Lower leg skin (tissue), 3 donors: ENCODE data around the gene LINS1.

ENCODE experiments used
- POLR2A ChIP-seq, 2 donors: fragments of 450-650 bp; IDR thresholded peaks; one replicate each; pipeline ENCODE4 v1.6.1; 2016 to 2017; ENCODE audit warnings: antibody characterized with exemption in 2 of 2, mild to moderate bottlenecking in 1 of 2, moderate library complexity in 1 of 2
- TF ChIP-seq, protein P1 (sequence below), 3 donors: fragments of 450-650 bp; IDR thresholded peaks; one replicate each; pipeline ENCODE4 v1.5.1; 2016; ENCODE audit warnings: antibody characterized with exemption in 3 of 3, mild to moderate bottlenecking in 3 of 3, moderate library complexity in 2 of 3

DNA sequence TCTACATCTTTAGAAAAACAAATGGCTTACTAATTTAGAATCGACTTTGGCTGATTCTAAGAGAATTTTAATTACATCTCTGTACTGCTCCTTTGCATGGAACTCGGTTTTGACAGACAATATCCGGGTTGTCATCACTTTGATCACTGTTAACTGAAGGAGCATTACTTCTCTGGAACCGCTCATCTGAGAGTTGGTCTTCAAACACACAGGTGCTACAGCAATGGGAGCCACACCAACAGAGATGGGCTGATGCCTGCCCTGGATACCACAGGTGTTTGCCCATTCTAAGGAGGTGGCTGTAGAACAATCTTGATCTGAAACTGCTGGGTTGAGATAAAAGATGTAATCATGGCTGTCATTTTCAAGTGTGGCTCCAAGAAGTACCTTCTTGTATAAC, 21.6 kb downstream of the LINS1 start:
- TF ChIP-seq POLR2A (IDR thresholded peaks at IDR 0.05), result no peak
- TF ChIP-seq, protein P1, sequence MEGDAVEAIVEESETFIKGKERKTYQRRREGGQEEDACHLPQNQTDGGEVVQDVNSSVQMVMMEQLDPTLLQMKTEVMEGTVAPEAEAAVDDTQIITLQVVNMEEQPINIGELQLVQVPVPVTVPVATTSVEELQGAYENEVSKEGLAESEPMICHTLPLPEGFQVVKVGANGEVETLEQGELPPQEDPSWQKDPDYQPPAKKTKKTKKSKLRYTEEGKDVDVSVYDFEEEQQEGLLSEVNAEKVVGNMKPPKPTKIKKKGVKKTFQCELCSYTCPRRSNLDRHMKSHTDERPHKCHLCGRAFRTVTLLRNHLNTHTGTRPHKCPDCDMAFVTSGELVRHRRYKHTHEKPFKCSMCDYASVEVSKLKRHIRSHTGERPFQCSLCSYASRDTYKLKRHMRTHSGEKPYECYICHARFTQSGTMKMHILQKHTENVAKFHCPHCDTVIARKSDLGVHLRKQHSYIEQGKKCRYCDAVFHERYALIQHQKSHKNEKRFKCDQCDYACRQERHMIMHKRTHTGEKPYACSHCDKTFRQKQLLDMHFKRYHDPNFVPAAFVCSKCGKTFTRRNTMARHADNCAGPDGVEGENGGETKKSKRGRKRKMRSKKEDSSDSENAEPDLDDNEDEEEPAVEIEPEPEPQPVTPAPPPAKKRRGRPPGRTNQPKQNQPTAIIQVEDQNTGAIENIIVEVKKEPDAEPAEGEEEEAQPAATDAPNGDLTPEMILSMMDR (IDR thresholded peaks at IDR 0.05), result no peak
